ENCODE measurements around the gene SMIM27.

SMIM27 gene

DNA sequence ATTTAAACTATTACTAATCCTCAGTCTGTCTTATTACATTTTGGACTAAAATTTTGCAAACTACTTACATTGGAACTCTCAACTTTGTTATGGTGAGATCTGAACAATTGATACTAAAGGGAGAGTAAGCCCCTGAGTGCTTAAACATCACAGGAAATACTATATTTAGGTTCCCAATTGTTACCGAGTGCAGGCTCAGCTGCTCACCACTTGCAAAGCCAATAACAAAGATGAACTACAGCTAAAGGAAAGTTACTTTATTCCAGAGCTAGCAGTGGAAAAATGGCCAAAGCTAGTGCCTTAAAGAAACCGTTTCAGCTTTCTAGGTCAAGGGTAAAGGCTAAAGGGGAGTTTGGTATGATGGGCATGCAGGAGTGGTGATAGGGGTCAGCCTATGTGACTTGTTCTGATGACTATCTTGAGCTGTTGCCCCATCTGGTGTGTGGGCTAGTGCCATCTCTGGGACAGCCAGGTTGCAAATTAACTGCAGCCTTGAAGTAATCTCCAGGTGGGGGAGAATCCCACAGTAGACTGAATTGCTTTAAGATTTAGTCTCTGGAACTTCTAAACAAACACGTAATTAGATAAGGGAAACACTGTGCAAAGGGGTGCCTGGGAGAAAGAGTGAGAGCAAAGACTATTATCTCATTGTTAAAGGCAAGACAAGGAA is 28.6 kb downstream of the SMIM27 start:
- Histone ChIP-seq H3K9ac (0 out of 22 replicates have a peak overlapping the region, but pooled peaks of 1 of the 11 experiments have one; percentile 6), H3K27me3 (no peaks in the 10 kb centered on the region), H3K4me3 (no peak overlapping the region), H3K27ac (no peak overlapping the region), H3K36me3 (no peaks in the 10 kb centered on the region), H3K9me3 (replicated peaks in 1 of 11) (no peaks in the 10 kb centered on the region), H3K4me1 (peaks cover 0 to 7% (median 2%) of the 10 kb centered on the region in 10 experiments; a peak in 8 of 20 replicates), H3K4me2 (peak overlapping the region in 3 of 11 experiments; percentile 5 to 41 (median 32); a peak in 3 of 22 replicates), H4K20me1 (no peaks in the 10 kb centered on the region)
- no peak for TF ChIP-seq Cebpa-rat (IDR thresholded peaks at IDR 0.05)

GRCh38 chr9:32581512-32582143 is 29.5 kb downstream of the SMIM27 start:
- no peak for TF ChIP-seq Cebpa-rat (IDR thresholded peaks at IDR 0.05)
- Histone ChIP-seq H3K4me3 (no peak overlapping the region), H3K9me3 (replicated peaks in 1 of 11) (peaks cover 0 to 6% (median 0%) of the 10 kb centered on the region in 11 experiments; a peak in 3 of 22 replicates), H3K9ac (no peak overlapping the region), H3K36me3 (no peaks in the 10 kb centered on the region), H3K27me3 (no peaks in the 10 kb centered on the region), H4K20me1 (no peaks in the 10 kb centered on the region), H3K27ac (no peak overlapping the region), H3K4me1 (peaks cover 0 to 7% (median 2%) of the 10 kb centered on the region in 10 experiments; a peak in 8 of 20 replicates), H3K4me2 (no peak overlapping the region; a peak in 1 of 22 replicates)

DNA sequence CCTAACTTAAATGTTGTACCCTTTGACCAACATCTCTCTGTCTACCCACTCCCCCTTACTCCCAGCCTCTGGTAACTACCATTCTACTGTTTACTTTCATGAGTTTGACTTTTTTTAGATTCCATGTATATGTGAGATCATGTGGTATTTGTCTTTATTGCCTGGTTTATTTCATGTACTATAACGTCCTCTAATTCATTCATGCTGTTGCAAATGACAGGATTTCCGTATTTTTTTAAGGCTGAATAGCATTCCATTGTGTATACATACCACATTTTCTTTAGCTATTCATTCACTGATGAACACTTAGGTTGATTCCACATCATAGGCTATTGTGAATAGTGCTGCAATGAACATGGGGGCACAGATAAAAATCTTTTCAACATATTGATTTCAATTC is 32.7 kb downstream of the SMIM27 start:
- no peak for TF ChIP-seq Cebpa-rat (IDR thresholded peaks at IDR 0.05)
- H4K20me1 ChIP-seq, result no peaks in the 10 kb centered on the region
- no peak overlapping the region for H3K4me2 ChIP-seq

GRCh38 chr9:32587901-32588300 is 35.8 kb downstream of the SMIM27 start:
- Histone ChIP-seq H3K9ac (no peak overlapping the region), H4K20me1 (no peaks in the 10 kb centered on the region), H3K4me2 (no peak overlapping the region), H3K9me3 (replicated peaks in 1 of 11) (peaks cover 0 to 7% (median 0%) of the 10 kb centered on the region in 11 experiments; a peak in 3 of 22 replicates), H3K27me3 (peaks cover 0 to 12% (median 0%) of the 10 kb centered on the region in 11 experiments; a peak in 3 of 22 replicates), H3K4me1 (no peaks in the 10 kb centered on the region), H3K36me3 (no peaks in the 10 kb centered on the region), H3K27ac (no peak overlapping the region), H3K4me3 (no peak overlapping the region)
- no peak for TF ChIP-seq Cebpa-rat (IDR thresholded peaks at IDR 0.05)

More for the DNA sequence above, 32.7 kb downstream of the SMIM27 start:
- Histone ChIP-seq H3K9ac (no peak overlapping the region), H3K4me3 (no peak overlapping the region), H3K27ac (no peak overlapping the region), H3K27me3 (no peaks in the 10 kb centered on the region), H3K36me3 (no peaks in the 10 kb centered on the region), H3K9me3 (replicated peaks in 1 of 11) (peaks cover 0 to 7% (median 0%) of the 10 kb centered on the region in 11 experiments; a peak in 3 of 22 replicates), H3K4me1 (peaks cover 0 to 7% (median 2%) of the 10 kb centered on the region in 10 experiments; a peak in 8 of 20 replicates)

GRCh38 chr9:32589083-32589723 is 37.1 kb downstream of the SMIM27 start:
- Histone ChIP-seq H3K27ac (no peak overlapping the region), H3K9me3 (replicated peaks in 1 of 11) (peaks cover 0 to 7% (median 0%) of the 10 kb centered on the region in 11 experiments; a peak in 3 of 22 replicates), H3K4me2 (no peak overlapping the region), H3K36me3 (no peaks in the 10 kb centered on the region), H3K4me1 (no peaks in the 10 kb centered on the region), H4K20me1 (no peaks in the 10 kb centered on the region), H3K9ac (no peak overlapping the region), H3K27me3 (peaks cover 0 to 14% (median 0%) of the 10 kb centered on the region in 11 experiments; a peak in 3 of 22 replicates), H3K4me3 (no peak overlapping the region)
- TF ChIP-seq Cebpa-rat (IDR thresholded peaks at IDR 0.05), result no peak; a peak in 1 of 22 replicates

- H4K20me1 ChIP-seq, result no peaks in the 10 kb centered on the region
- no peaks in the 10 kb centered on the region for H3K36me3 ChIP-seq
- peaks cover 0 to under 1% (median 0%) of the 10 kb centered on the region in 10 experiments; a peak in 3 of 20 replicates for H3K4me1 ChIP-seq
- peaks cover 0 to 7% (median 0%) of the 10 kb centered on the region in 11 experiments; a peak in 3 of 22 replicates for H3K9me3 ChIP-seq (replicated peaks in 1 of 11)
- H3K4me2 ChIP-seq, result no peak overlapping the region
- H3K27ac ChIP-seq, result no peak overlapping the region
- H3K27me3 ChIP-seq, result peaks cover 0 to 14% (median 0%) of the 10 kb centered on the region in 11 experiments; a peak in 3 of 22 replicates
- TF ChIP-seq Cebpa-rat (IDR thresholded peaks at IDR 0.05), result no peak
- no peak overlapping the region for H3K9ac ChIP-seq
- no peak overlapping the region for H3K4me3 ChIP-seq
Measured at GRCh38 chr9:32590476-32590875, 38.3 kb downstream of the SMIM27 start.

GRCh38 chr9:32590898-32591297 is 38.8 kb downstream of the SMIM27 start:
- no peaks in the 10 kb centered on the region for H3K36me3 ChIP-seq
- H4K20me1 ChIP-seq, result no peaks in the 10 kb centered on the region
- no peak overlapping the region for H3K4me2 ChIP-seq
- no peak overlapping the region for H3K9ac ChIP-seq
- peaks cover 0 to 5% (median under 1%) of the 10 kb centered on the region in 10 experiments; a peak in 8 of 20 replicates for H3K4me1 ChIP-seq
- peaks cover 0 to 14% (median 0%) of the 10 kb centered on the region in 11 experiments; a peak in 3 of 22 replicates for H3K27me3 ChIP-seq
- peaks cover 0 to 7% (median 0%) of the 10 kb centered on the region in 11 experiments; a peak in 3 of 22 replicates for H3K9me3 ChIP-seq (replicated peaks in 1 of 11)
- H3K27ac ChIP-seq, result no peak overlapping the region
- TF ChIP-seq Cebpa-rat (IDR thresholded peaks at IDR 0.05), result no peak
- no peak overlapping the region for H3K4me3 ChIP-seq

DNA sequence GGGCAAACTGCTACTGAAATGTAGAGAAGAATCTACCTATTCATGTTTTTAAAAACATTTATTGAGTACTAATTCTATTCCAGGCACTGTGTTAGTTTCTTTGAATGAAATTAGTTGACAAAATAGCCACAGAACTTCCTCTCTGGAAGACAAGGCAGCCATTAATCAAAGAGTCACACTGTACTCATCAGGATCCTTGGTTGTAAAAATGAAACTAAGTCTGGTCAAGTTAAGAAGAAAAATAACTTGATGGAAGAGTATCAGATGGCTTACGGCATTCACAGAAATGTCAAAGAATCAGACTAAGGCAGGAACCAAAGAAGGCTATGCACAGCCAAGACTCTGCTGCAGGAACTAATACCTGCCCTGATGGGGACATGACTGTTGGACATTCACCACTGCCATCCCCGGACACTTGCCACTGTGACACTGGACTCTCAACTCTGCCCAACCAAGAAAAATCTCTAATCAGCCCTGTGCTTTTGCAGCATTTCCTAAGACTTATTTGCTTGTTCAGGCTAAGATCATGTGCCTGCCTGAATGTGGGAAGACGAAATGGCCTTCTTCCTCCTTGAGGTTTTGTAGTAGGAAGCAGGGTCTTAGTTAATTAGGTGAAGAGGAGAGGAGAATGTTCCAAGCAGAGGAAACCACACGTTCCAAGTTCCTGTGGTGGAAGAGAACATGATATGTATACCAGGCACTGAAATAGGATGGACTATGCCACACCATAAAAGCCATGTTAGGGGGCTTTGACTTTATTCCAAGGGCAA is 44.2 kb downstream of the SMIM27 start:
- Histone ChIP-seq H3K9me3 (replicated peaks in 1 of 11) (peaks cover 3 to 17% (median 6%) of the 10 kb centered on the region in 11 experiments; a peak in 13 of 22 replicates), H3K36me3 (no peaks in the 10 kb centered on the region), H3K9ac (no peak overlapping the region), H3K4me2 (peak overlapping the region in 8 of 11 experiments; percentile 3 to 77 (median 50); a peak in 12 of 22 replicates), H3K4me3 (no peak overlapping the region), H3K27me3 (peaks cover 0 to 15% (median 0%) of the 10 kb centered on the region in 11 experiments; a peak in 3 of 22 replicates), H3K27ac (no peak overlapping the region), H3K4me1 (peaks cover 4 to 44% (median 32%) of the 10 kb centered on the region in 10 experiments; a peak in 16 of 20 replicates), H4K20me1 (peaks cover 0 to 9% (median 0%) of the 10 kb centered on the region in 11 experiments; a peak in 1 of 22 replicates)
- TF ChIP-seq Cebpa-rat (IDR thresholded peaks at IDR 0.05), result no peak
